IPS DF 4.7 (cell line): ENCODE measurements around the gene FBXL17.
"Not testable (repeated sequence)": the region's sequence is repeated elsewhere in the genome, so short reads cannot be mapped to it uniquely, and the experiment has no call there.

Experiments
- DNase-seq: peaks from one replicate; pipeline ENCODE4 v3.0.0-alpha.2; 2013; ENCODE audit warnings: low spot score; ENCODE audit errors: extremely low read depth

Gene FBXL17

GRCh38 chr5:108164574-108164973, 217.3 kb downstream of the FBXL17 start:
- DNase-seq, result no peak

DNA sequence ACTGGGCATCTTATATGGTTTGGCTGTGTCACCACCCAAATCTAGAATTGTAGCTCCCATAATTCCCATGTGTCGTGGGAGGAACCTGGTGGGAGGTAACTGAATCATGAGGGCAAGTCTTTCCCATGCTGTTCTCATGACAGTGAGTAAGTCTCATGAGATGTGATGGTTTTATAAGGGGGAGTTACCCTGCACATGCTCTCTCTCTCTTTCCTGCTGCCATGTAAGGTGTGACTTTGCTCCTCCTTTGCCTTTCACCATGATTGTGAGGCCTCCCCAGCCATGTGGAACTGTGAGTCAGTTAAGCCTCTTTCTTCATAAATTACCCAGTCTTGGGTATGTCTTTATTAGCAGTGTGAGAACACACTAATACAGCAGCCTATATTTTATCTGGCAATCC, 229.0 kb downstream of the FBXL17 start:
- DNase-seq, result not testable (repeated sequence)

DNA sequence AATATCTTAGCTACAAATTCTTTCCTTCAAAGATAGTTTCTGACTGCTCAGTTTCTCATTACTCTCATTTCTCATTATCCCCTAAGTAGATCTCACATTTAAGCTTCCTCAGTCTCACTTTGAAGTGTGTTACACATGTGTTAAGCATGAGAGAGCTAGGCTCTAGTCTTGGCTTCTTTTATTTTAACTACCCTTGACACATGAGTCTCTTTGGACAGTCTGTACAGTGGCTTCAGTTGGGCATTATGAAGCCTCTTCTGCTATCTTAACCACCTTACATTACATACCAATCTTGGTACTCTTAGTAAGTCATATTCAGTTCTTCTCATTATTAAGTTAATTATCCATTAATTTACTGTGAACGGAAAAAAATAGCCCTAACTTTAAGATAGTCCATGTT, 232.5 kb downstream of the FBXL17 start:
- DNase-seq, result no peak

DNA sequence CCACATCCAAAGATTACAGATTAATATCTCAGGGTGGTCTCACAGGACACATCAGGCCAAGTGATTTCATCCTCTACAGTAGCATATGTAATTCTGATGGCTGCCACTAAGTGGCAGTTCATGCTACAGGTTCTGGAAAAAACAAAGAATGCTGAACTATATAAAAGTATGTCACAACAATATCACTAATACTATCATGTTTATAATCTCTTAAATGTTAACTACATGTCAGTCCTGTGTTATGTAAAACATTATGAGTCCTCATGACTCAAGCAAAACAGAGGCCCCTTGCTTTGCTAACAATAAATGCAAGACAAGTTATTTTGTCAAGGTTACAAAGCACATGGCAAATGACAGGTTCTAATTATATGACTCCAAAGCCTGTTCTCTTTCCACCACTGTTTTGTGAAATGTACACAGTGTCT, 233.2 kb downstream of the FBXL17 start:
- DNase-seq, result no peak

- no peak for DNase-seq
Measured at GRCh38 chr5:108146222-108146621, 235.7 kb downstream of the FBXL17 start.

GRCh38 chr5:108145351-108145750, 236.5 kb downstream of the FBXL17 start:
- DNase-seq, result no peak

- DNase-seq, result no peak
Measured at GRCh38 chr5:108144332-108144731, 237.6 kb downstream of the FBXL17 start.

GRCh38 chr5:108143581-108143980, 238.3 kb downstream of the FBXL17 start:
- DNase-seq, result no peak

GRCh38 chr5:108141676-108142075, 240.2 kb downstream of the FBXL17 start:
- no peak for DNase-seq

- DNase-seq, result no peak
Measured at GRCh38 chr5:108136493-108136892, 245.4 kb downstream of the FBXL17 start.

GRCh38 chr5:108129129-108129528, 252.8 kb downstream of the FBXL17 start:
- no peak for DNase-seq

- no peak for DNase-seq
Measured at GRCh38 chr5:108125771-108126511, 256.0 kb downstream of the FBXL17 start.

DNA sequence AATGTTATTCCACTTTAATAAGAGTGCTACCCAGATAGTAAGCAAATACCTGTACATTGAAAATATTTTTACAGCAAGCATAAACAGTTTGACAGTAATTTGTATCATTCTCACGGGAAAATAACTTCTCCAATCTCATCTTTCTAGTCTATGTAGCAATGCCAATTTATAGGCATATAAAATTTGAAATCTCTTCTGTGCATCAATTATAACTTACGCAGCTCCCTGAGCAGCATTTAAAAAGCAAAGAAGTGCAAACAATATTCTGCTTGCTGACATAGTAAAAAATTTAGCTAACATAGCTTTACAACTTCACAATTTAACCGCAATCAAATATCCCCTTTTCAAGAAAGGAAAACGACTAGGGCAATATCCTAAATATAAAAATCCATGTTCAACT, 257.3 kb downstream of the FBXL17 start:
- DNase-seq, result no peak

DNA sequence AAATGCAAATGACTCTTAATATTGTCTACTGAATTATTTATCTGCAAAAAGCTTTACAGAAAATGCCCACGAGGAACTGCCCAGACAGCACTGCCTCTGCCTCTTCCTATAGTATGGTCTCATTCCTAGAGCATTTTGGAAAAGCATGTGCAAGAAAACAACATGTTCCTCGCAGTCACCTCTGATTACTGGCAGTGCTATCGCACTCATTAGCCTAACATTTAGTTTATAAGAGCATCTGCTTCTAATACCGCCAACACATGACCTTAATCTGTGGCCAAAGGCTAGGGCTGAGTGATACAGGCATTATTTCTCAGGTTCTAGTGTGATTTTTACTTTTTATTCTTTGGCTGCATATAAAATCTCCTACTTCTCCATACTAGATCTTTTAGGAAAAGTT, 259.2 kb downstream of the FBXL17 start:
- no peak for DNase-seq

- DNase-seq, result no peak
Measured at GRCh38 chr5:108118813-108119514, 262.9 kb downstream of the FBXL17 start.

GRCh38 chr5:108115673-108116072, 266.2 kb downstream of the FBXL17 start:
- DNase-seq, result no peak

GRCh38 chr5:108113950-108114349, 267.9 kb downstream of the FBXL17 start:
- DNase-seq, result no peak

DNA sequence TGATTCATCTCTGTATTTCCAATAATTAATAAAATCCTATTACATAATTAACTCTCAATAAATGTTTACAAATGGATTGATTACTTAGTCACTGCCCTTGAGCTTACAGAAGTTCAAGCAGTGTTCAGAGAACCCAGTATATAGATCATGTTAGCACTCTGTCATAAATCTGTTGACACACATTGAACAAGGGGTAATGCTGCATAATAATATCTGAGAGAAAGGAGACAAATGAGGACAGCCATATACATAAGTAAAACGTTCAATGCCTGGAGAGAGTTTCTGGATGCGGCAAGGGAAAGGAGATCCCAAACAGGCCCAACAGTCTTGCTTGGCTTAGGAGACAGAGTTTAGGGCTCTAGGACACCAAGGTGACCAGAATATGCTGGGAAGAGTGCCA, 270.2 kb downstream of the FBXL17 start:
- no peak for DNase-seq

DNA sequence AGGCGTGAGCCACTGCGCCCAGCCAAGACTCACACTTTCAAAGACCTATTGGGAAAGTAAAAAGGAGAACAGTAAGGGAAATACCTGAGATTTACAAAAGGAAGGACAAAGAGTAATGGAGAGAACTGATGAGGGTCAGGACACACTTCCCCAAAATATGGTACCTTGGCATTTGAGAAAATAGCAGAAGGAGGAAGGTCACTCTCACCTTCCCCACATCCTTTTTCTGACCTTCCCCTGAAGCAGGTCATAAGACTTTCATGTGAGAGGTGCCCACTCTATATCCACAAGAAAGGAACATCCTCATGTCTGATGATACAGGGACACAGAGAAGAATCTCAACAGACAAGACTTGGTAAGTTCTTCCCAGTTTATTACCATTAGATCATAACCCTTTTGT, 272.8 kb downstream of the FBXL17 start:
- no peak for DNase-seq

- no peak for DNase-seq
Measured at GRCh38 chr5:108104448-108104847, 277.4 kb downstream of the FBXL17 start.

GRCh38 chr5:108102463-108102862, 279.4 kb downstream of the FBXL17 start:
- DNase-seq, result no peak

GRCh38 chr5:108101821-108102220, 280.1 kb downstream of the FBXL17 start:
- no peak for DNase-seq

DNA sequence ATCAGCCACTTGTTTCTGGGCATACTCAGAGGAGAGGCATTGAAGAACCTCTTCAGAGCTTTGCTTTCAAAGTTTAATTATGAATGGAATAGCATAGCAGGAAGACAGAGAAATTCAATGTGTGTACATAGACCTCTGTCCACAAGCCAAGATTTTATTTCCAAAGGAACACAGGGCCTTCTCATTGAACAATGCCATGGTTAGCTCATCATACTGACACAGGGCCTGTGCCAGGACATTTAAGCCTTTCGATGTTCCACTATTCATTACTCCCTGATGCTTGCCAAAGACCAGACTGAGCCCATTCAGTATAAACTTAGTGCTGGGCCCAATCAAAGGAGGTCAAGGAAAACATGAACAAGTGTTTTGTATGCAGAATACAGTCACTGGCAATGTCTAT, 280.8 kb downstream of the FBXL17 start:
- DNase-seq, result no peak
